VCaP (cell line): ENCODE measurements around the gene FOXN3.
"Not testable (repeated sequence)": the region's sequence is repeated elsewhere in the genome, so short reads cannot be mapped to it uniquely, and the experiment has no call there.

Source experiments
- H3K27ac ChIP-seq: fragments of 450-650 bp; 2 replicates; pipeline ENCODE4 v1.5.1; 2017
- TF ChIP-seq, protein P1 (sequence below): fragments of 450-650 bp; conservative IDR thresholded peaks from 2 replicates; pipeline ENCODE4 v1.5.1; 2017; ENCODE audit warnings: mild to moderate bottlenecking, moderate library complexity

Gene FOXN3

DNA sequence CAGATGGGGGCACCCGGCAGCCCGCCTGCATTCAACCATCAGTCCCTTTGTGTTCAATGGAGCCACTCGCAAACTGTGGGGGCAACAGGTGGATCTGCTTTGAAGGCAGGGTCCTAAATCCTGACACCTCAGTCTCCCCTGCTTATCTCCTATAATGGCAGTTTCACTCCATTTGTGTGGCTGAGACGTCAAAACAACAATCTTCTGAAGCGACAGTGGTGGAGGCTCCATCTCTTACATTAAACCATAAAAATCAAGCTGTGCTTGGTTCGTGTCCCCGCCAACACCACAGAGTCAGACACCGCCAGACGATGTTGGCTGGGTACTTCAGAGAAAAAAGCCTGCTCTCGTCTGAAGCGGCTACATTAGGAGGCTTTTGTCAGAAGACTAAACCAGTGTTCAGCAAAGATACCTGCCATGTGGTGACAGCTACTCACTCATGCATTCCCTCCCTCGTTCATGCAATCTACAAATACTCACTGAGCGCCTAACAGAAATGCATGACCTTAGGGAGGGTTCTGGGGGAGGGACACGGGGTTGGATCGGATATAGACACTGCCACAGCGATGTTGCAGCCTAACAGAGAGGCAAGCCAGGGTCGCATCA, 253.9 kb downstream of the FOXN3 start:
- no peak overlapping the region for H3K27ac ChIP-seq
- TF ChIP-seq, protein P1, sequence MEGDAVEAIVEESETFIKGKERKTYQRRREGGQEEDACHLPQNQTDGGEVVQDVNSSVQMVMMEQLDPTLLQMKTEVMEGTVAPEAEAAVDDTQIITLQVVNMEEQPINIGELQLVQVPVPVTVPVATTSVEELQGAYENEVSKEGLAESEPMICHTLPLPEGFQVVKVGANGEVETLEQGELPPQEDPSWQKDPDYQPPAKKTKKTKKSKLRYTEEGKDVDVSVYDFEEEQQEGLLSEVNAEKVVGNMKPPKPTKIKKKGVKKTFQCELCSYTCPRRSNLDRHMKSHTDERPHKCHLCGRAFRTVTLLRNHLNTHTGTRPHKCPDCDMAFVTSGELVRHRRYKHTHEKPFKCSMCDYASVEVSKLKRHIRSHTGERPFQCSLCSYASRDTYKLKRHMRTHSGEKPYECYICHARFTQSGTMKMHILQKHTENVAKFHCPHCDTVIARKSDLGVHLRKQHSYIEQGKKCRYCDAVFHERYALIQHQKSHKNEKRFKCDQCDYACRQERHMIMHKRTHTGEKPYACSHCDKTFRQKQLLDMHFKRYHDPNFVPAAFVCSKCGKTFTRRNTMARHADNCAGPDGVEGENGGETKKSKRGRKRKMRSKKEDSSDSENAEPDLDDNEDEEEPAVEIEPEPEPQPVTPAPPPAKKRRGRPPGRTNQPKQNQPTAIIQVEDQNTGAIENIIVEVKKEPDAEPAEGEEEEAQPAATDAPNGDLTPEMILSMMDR: no peak

DNA sequence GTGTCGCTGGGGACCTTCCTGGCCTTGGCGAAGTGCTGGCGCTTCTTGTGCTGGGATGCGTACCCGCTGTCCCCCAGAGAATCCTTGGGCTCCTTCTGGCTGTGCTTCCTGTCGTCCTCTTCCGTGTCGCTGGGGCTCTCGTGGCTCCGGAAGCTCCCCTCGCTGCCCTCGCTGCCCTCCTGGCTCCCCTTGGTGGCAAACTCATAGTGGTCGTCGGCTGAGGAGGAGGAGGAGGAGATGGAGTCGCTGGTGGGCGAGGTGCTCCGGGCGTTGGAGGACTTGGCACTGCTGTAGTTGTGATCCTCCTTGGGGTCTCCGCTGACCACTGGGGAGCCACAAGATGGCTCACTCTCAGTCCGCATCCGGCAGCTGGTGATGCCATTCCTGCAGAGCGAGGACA, 254.4 kb downstream of the FOXN3 start:
- TF ChIP-seq, protein P1: no peak
- H3K27ac ChIP-seq: no peak overlapping the region

DNA sequence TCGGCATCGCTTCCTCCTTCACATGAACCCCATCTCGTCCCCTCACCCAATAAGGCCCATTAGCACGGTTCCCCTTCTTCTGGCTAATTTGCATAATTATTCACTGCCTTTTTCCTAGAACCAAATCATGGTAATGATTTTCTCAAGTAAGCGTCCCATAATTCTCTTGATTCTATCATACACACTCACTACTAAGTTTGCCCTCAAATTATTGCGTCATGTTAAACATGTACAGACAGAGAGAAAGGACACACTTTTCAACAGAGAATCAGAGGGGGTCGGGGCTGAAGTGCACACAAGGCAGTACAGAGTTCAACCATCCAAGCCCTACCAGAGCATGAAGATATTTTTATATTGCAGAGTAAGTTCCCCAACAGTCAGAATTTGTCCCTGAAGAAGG, 256.6 kb downstream of the FOXN3 start:
- H3K27ac ChIP-seq: no peak overlapping the region
- TF ChIP-seq, protein P1: no peak

DNA sequence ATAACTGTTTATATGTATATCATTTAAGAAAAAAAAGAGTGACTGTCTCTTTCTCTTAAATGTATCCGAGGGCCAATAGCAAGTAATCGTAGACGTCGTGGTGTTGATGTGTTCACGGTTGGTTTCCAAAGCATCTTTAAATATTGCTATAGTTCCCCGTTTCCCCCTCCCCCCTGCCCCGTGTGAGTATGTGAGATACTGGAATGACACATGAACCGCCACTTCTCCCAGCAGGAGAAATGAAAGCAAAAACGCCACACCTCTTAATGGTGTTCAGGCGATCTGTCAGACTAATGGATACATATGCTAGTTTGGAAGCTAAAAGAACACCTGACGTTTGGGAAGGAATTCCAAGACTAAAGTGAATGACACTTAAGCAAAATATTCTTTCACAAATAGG, 258.3 kb downstream of the FOXN3 start:
- H3K27ac ChIP-seq: no peak overlapping the region
- TF ChIP-seq, protein P1: no peak

DNA sequence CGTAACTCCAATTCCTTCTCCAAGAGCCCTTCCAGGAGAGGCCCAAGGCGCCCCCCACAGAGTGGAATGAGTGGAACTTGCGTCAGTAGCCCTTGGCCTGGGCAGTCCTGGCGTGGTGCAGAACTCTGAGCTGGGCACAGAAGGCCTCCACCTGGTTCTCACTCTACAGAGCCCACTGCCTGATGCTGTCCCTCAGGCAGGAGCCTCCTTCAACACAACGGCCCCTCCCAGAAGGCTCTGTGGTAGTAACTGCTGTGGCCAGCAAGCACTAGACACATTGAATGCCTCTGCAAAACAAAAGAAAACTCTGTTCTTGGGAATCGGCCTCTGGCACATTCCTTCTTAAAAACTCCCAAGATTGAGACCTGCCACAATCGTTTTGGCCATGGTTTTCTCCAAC, 258.9 kb downstream of the FOXN3 start:
- not testable (repeated sequence) for H3K27ac ChIP-seq

DNA sequence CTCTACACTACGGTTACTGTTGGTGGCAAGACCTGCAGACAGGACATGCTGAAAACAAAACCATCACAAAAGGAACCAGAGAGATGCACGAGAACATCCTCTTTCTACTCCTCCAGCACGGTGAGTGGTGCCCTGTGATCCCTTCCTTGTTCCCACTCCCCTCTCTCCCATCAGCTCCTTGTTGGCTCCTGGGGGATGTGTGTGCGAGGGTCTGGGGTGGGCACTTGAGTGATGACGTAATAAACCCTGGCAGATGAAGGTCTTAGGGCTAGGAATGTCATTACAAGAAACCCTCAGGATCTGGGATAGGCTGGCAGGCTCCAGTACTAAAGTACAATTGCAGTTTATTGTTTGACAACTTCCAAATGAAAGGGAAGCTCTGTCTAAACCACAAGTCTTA, 261.5 kb downstream of the FOXN3 start:
- no peak overlapping the region for H3K27ac ChIP-seq
- TF ChIP-seq, protein P1: no peak

DNA sequence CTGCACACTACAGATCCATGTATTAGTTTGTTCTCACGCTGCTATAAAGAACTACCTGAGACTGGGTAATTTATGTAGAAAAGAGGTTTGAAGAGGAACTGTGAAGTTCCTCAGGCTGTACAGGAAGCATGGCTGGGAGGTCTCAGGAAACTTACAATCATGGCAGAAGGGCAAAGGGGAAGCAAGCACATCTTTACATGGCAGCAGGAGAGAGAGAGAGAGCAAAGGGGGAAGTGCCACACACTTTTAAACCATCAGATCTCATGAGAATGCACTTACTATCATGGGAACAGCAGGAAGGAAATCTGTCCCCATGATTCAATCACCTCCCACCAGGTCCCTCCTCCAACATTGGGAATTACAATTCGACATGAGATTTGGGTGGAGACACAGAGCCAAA, 265.3 kb downstream of the FOXN3 start:
- H3K27ac ChIP-seq: not testable (repeated sequence)

DNA sequence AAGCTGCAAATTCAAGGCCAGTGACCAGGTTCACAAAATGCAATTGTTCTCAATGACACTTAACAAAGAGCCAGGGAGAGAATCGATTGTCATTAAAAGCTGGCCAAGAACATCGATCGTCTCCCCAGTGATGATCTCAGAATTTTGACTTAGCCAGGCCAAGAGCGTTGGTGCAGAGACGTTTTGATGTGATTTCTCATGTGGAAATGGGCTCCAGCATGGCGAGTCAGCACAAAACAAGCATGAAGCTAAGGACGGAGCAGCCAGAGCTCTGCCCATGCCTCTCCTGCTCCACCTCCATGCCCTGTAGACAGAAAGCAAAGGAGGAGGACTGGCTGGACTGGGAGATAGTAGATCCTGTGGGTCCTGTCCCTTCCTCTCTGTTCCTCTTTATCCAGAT, 270.8 kb downstream of the FOXN3 start:
- TF ChIP-seq, protein P1: no peak
- H3K27ac ChIP-seq: no peak overlapping the region

DNA sequence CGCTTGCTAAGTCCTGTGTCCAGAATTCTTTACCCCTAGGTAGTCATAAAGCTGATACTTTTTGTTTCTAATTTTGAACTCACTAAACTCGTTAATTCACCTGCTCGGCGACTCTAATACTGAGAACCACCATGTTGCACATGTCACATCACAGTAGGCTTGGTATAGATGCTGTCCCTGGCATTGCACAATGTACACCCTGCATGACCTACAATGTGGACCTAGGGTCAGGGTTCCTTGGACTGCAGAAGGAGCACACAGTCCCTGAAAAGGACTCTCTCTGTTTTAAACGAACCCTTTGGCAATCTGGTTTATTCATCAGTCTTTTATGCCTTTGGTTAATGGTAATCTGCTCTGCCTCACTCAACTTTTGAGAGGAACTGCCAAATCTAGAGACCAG, 272.4 kb downstream of the FOXN3 start:
- TF ChIP-seq, protein P1: no peak
- H3K27ac ChIP-seq: no peak overlapping the region
